Fibroblast of the aortic adventitia (primary cell): Measurements from ENCODE around the gene PPP4R2. TPM values are rescaled to one million over a fixed set of nuclear protein-coding genes. Genes with fewer than 3 reads are reported as not detected.

ENCODE experiments used
- DNase-seq: peaks from one replicate; pipeline ENCODE4 v3.0.0-alpha.2; 2010; ENCODE audit warnings: low read depth
- H3K4me3 ChIP-seq: 2 replicates; pipeline ENCODE4 v1.5.1; 2011; ENCODE audit warnings: low read depth, mild to moderate bottlenecking, control low read depth, low read length, moderate library complexity
- total RNA-seq: library from RNA; depleted of rRNA; stranded (reverse); fragments of >200 nt; gene quantifications from 2 replicates; pipeline ENCODE4 v1.2.3, GENCODE V29; 2012; ENCODE audit warnings: low replicate concordance
- TF ChIP-seq, protein P1 (sequence below): IDR thresholded peaks from 2 replicates; pipeline ENCODE4 v1.5.1; 2011; ENCODE audit warnings: mild to moderate bottlenecking, low read length, control low read depth, inconsistent platforms; ENCODE audit not compliant: insufficient read depth

PPP4R2 gene
- total RNA-seq, 1 donor = 54.7 TPM

DNA sequence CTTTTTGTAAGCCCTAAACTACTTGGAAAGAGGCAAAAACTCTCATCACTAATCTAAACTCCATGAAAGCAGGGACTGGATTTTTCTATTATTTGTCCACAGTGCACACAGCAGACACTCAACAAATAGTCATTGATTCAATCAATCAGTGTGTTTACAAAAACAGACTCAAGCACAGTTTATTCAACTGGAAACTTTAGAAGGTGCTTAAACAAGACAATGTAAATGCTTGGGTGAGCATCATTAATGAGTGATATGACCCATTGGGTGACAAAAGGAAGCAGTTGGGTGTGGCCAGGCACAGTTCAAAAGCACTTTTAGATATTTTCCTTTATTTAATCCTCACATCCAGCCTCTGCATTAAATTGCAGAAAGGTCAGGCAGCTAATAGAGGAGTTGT, 32.0 kb upstream of the PPP4R2 start:
- TF ChIP-seq, protein P1, sequence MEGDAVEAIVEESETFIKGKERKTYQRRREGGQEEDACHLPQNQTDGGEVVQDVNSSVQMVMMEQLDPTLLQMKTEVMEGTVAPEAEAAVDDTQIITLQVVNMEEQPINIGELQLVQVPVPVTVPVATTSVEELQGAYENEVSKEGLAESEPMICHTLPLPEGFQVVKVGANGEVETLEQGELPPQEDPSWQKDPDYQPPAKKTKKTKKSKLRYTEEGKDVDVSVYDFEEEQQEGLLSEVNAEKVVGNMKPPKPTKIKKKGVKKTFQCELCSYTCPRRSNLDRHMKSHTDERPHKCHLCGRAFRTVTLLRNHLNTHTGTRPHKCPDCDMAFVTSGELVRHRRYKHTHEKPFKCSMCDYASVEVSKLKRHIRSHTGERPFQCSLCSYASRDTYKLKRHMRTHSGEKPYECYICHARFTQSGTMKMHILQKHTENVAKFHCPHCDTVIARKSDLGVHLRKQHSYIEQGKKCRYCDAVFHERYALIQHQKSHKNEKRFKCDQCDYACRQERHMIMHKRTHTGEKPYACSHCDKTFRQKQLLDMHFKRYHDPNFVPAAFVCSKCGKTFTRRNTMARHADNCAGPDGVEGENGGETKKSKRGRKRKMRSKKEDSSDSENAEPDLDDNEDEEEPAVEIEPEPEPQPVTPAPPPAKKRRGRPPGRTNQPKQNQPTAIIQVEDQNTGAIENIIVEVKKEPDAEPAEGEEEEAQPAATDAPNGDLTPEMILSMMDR = no peak
- no peak overlapping the region for H3K4me3 ChIP-seq
- DNase-seq = no peak

DNA sequence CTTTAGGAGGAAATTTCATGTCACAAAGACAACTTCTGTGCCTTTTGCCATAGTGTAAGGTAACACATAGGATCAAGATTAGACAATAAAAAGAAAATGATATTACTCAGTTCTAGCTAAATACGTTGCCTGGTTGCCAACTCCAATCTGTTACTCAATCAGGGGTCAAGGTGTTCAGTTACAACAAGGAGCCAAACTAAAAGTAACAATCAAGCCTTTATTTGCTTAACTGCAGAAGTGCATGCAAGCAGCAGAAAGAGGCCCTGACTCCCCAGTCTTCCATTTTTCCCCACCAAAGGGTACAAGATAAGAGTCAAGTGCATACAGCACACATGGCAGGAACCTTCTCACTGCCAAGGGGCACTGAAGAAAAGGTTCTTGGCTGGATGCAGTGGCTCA, 28.3 kb upstream of the PPP4R2 start:
- no peak for DNase-seq
- H3K4me3 ChIP-seq = no peak overlapping the region
- TF ChIP-seq, protein P1 = no peak

DNA sequence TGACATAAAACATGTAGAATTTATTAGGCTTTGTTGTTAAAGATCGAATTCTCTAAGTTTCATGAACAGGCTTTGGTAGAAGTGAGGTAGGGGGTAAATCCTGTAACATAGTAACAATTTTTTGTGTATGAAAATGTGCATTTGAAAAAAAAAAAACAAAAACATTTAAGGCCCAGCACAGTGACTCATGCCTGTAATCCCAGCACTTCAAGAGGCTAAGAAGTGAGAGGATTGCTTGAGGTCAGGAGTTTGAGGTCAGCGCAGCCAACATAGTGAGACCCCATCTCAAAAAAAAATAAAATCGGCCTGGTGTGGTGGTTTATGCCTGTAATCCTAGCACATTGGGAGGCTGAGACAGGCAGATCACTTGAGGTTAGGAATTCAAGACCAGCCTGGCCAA, 26.8 kb upstream of the PPP4R2 start:
- H3K4me3 ChIP-seq = no peak overlapping the region
- TF ChIP-seq, protein P1 = no peak
- no peak for DNase-seq

DNA sequence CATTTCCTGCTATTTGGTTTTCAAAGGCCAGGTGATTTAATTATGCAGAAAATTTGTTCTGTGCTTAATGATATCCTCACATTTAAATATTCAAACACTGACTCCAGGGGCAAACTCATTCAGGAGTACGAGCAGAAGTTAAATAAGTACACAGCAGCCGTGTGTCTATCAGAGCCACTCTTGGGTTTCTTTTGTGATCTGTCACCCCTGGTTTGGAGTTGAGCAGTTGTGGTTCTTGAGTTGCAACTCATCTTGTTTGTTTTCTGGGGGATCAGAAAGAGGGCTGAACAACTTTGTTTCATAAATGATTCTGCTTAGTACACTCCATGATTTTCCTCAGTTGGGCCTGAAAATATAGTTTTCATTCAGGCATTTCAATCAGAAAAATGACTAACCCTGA, 25.7 kb upstream of the PPP4R2 start:
- H3K4me3 ChIP-seq = no peak overlapping the region
- no peak for DNase-seq
- TF ChIP-seq, protein P1 = no peak

DNA sequence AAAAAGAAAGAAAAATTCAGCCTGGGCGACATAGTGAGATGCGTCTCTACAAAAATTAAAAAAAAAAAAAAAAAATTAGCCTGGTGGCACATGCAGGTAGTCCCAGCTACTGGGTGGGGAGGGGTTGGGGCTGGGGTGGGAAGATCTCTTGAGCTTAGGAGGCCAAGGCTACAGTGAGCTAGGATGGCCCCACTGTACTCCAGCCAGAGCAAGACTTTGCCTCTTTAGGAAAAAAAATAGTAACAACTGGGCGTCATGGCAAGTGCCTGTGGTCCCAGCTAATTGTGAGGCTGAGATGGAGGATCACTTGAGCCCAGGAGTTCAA, 23.9 kb upstream of the PPP4R2 start:
- no peak for DNase-seq
- no peak overlapping the region for H3K4me3 ChIP-seq
- TF ChIP-seq, protein P1 = no peak

DNA sequence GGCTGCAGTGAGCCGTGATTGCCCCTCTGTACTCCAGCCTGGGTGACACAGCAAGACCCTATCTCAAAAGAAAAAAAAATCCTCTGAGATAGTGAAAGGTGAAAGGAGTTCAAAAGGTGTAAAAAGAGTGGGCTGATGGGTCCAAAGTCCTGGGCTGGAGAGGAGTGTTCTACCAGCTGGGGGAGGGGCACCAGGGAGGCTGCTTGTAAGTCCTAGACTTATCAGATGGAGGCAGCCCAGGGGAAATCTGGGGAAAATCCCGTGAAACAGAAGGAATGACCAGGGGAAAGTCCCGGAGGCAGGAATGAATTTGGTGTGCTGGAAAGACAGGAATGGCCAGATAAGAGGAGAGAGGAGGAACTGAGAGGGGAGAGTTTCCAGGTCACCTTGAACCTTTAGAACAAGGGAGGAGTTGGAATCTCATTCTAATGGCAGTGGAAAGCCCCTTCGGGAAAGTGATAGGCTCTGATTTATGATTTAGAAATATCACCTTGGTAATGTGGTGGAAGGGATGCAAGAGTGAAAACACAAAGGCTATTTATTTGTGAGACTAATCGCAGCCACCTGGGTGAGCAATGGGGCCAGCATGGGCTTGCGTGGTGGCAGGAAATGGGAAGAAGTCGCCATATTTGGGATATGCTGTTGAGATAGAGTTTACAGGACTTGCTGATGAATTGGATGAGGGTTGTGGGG, 23.4 kb upstream of the PPP4R2 start:
- H3K4me3 ChIP-seq = no peak overlapping the region
- TF ChIP-seq, protein P1 = no peak
- DNase-seq = peak; percentile 24

DNA sequence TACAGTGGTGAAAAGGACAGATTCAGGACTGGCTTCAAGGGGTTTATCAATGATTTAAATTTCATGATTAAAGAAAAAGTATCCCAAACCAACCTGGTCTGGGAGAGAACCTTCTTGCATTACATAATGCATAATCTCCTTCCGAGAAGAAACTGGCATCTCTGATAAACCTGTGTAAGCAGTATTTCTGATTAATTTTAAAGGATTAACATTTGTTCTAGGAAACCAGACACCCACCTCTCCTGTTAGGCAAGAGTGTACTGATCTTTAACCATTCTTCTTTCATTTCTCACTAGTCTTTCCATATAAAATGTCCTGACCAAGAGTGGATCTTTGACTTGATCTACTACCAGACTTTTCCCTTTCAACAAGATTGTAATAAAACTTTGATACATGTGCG, 22.8 kb upstream of the PPP4R2 start:
- TF ChIP-seq, protein P1 = no peak
- DNase-seq = no peak
- H3K4me3 ChIP-seq = no peak overlapping the region
